NOMO-1 (cell line): ENCODE data around the gene MPO.

Source experiments
- DNase-seq, 2 experiments: peaks; one replicate each; lab custom pipeline; 2025; ENCODE audit not compliant: unreplicated experiment in 2 of 2; lab: John Stamatoyannopoulos, UW

Gene MPO

DNA sequence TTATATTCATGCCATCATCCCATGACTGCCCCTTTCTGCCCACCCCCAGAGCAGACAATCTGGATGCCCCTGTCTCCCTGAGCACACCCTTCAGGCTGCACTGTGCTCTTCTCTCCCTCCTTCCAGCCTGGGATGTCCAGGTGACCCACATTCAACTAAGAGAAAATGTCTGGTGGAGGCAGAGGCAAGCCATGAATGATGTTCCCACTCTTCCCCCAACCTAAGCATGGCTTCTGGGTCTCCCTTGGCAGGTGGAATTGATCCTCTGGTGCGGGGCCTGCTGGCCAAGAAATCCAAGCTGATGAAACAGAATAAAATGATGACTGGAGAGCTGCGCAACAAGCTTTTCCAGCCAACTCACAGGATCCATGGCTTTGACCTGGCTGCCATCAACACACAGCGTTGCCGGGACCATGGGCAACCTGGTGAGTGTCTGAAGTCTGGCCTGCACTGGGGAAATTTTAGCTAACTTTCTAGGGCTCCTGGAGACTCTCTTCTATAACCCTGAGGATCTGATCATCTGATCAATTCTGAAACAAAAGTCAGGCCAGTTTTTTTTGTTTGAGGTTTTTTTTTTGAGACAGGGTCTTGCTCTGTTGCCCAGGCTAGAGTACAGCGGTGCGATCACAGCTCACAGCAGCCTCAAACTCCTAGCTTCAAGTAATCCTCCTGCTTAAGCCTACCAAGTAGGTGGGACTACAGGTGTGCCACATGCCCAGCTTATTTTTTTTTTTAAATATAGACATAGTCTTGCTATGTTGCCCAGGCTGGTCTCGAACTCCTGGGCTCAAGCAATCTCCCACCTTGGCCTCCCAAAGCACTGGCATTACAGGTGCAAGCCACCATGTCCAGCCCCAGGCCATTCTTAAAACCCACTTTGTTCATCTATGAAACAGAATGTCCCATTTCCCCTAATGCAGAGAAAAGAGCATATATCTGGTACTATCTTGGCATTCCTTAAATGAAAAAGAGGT lies 14.5 kb downstream of the MPO start:
- no peak for DNase-seq

DNA sequence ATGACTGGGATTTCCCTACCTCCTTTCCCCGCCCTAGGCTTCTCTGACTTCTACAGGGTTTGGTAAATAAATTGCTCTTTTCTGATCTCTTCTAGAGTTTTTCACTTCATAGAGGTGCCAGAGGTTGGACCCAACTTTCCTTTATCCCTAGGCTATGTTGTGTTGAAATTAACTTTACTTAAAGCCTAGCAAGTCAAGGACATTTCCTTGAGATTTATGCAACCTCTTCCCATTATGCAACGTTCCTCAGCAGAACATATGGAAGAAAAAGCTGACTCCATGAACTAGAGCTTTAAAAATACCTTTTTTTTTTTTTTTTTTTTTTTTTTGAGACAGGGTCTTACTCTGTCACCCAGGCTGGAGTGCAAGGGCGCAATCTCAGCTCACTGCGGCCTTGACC lies 15.5 kb downstream of the MPO start:
- DNase-seq, result no peak

GRCh38 chr17:58264407-58265103 lies 16.2 kb downstream of the MPO start:
- no peak for DNase-seq

DNA sequence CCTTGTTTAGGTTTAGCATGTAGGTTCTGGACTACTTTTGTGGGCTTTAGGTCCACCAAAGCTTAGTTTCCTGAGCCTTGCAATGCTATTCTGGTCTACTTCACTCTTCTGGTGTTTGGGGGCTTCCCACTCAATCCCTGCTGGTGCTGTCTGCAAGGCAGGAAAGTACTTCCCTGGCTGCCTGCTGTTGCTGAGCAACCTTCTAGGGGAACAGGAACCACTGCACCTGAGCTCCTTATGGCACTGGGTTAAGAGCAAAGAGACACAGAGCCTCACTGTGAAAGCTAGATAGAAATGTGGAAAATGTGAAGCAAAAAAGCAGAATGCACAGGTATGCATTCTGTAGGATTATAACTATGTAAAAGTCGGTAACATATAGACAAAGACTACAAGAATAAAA lies 17.0 kb downstream of the MPO start:
- DNase-seq, result no peak

DNA sequence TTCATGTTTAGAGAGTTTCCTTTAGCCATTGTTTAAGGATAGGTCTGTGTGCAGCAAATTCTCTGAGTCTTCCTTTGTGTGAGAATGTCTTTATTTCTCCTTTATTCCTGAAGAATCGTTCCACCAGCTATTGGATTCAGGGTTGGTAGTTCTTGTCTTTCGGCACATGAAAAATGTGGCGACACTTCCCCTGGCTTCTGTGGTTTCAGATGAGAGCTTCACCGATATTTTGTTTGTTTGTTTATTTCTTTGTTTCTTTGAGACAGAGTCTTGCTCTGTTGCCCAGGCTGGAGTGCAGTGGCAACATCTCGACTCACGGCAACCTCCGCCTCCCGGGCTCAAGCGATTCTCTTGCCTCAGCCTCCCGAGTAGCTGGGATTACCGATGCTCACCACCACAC lies 18.6 kb downstream of the MPO start:
- DNase-seq, result no peak

- DNase-seq, result no peak
Observed at GRCh38 chr17:58254803-58255202, 25.9 kb downstream of the MPO start.

DNA sequence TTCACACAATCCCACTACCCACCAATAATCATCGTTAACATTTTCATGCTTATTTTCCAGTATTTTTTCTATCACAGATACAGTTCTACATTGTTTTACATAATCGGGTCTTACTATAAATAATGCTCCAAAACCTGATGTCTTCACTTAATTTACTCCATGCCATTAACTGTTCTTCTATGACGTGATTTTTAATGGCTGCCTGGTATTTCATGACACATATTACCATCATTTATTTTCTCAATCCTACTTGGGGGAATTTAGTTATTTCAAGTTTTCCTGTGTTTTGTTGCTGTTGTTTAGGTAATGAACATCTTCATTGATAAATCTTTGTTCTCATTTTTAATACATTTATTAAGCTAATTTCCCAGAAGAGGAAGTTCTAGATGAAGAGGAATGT lies 27.7 kb downstream of the MPO start:
- DNase-seq, result no peak

DNA sequence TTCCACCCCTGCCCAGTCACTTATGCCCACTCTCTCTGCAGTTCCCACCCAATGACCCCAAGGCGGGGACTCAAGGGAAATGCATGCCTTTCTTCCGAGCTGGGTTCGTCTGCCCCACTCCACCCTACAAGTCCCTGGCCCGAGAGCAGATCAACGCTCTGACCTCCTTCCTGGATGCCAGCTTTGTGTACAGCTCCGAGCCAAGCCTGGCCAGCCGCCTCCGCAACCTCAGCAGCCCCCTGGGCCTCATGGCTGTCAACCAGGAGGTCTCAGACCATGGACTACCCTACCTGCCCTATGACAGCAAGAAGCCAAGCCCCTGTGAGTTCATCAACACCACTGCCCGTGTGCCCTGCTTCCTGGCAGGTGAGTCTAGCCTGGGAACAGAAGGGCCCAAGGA lies 28.6 kb downstream of the MPO start:
- no peak for DNase-seq

DNA sequence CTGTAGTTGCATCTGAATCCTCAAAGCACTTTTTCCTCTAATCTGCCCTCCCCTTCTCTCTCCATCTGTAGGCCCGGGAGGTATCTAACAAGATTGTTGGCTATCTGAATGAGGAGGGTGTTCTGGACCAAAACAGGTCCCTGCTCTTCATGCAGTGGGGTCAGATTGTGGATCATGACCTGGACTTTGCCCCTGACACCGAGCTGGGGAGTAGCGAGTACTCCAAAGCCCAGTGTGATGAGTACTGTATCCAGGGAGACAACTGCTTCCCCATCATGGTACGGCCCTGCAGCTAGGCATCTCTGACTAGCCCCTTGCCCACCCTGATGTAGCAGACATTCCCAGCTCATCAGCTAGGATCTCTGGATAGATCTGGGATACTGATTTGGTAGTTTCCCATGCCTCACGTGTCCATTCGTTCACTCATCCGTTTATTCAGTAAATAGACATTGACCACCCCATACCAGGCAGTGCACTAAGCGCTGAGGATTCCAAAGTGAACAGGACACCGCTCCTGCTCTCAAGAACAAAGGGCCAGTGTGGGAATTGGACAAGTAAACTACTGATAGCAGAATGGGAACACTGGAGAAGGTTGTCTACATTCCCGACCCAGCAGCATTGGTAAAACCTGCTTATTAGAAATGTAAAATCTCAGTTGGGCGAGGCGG lies 30.3 kb downstream of the MPO start:
- DNase-seq, result no peak

- DNase-seq, result peak; percentile 62 to 68
Observed at GRCh38 chr17:58249270-58250133, 31.2 kb downstream of the MPO start.

DNA sequence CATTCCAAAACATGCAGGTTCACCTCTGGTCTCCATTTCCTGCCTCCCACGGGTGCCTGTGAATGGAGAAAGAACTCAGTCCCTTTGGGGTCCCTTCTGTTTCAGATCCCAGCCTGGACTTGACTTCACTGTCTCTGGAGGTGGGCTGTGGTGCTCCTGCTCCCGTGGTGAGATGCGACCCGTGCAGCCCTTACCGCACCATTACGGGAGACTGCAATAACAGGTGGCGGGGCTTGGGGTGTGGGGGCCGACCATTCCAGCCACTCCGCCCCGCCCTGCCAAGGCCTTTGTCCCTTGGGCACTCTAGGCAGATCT lies 31.8 kb downstream of the MPO start:
- DNase-seq, result no peak

DNA sequence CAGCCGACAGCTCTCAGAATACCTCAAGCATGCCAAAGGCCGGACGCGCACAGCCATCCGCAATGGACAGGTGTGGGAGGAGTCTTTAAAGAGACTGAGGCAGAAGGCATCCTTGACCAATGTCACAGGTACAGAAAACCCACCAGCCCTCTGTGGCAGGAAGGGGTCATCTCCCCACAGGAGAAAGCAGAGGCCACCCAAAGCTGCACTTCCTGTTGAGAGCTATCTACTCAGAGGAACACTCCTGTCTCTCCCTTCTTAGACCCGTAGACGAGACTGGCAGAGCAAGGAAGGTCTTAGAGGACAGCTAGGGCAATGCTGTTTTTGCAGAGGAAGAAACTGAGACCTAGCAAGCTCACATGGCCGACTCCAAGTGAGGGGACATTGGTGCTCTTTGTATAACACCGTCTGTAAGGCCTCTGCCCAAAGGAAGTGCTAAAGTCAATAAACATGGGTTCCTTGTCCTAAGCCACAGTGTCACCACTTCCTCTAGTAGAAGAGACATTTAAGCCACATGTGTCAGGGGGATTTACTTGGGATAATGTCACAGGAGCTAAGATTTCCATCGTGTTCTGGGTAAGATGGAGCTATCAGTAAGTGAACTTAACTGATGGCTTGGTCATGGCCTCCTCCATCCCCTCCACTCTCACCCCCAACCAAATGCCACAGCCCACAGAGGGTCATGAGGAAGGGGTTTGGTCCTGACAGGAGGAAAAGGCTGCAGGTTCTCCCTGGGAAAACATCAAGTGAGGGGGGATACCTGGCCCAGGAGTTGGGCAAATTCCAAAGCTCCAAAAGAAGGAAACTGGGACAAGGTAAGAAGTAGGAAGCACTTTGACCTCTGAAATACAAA lies 33.0 kb downstream of the MPO start:
- peak; percentile 38 to 45 for DNase-seq

DNA sequence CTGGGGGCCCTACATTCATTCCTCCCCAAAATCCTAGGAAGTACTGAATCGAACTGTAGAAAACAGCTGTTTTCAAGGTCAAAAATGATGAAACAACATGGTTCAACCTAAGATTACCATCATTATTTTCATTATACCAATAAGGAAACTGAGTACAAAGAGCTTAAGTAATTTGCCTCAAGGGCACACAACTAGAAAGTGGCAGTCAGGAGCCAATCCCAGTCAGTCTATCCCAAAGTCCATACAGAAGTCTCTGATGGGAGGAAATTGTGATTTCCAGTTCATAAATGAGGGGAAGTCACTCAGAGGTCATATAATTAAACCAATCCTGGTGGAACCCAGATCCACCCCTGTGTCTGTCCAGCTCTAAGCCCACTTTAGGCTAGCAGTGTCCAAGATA lies 34.0 kb downstream of the MPO start:
- DNase-seq, result no peak

- no peak for DNase-seq
Observed at GRCh38 chr17:58246104-58246740, 34.5 kb downstream of the MPO start.

- DNase-seq, result no peak
Observed at GRCh38 chr17:58245428-58246103, 35.2 kb downstream of the MPO start.

DNA sequence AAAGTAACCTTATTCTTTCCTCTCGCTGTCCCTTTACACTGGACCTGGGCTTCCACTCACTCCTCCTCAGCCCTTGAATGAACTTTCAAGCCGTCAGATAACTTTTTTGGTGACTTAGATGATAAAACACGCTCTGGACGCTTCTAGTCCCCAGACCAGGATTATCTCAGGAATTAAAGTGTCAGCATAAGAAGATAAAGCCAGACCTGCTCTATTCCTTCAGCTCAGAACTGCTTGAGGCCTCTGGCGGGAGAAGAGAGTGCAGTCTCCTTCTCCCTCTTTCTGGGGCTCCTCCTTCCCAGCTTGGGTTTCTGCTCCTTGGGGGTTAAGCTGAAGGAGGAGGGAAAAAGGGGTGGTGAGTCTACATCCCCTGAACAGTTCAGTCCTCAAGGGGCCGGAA lies 35.8 kb downstream of the MPO start:
- DNase-seq, result no peak

DNA sequence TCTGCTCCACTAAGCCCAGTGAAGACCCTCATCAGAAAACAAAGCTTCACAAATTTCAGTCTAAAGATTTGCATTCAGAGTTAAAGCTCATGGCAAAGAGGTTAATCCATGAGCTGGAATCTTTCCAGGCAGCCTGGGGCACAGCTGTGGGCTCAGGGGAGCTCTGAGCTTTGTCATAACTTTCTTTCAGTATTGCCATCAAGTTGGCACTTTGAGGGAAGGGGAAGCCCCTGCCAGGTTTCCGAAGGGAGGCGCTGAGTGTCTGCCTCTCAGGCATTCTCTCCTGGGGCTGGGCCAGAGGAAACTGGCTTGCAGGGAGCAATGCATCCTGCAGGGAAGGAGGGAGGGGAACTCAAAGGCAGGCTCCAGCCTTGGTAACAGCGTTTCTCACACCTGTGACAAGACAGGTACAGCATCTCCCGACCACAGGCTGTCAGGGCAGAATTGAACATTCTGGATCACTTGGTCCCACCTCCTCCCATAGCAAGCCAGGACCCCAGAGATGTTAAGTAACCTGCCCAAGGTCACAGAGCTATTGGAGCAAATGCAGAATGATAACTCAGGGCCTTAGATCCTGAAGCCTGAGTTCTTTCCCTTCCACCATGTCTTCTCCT lies 38.5 kb downstream of the MPO start:
- no peak for DNase-seq

GRCh38 chr17:58239987-58240386 lies 40.7 kb downstream of the MPO start:
- DNase-seq, result no peak
